ENCODE results near the gene SAMD4B.

DNA sequence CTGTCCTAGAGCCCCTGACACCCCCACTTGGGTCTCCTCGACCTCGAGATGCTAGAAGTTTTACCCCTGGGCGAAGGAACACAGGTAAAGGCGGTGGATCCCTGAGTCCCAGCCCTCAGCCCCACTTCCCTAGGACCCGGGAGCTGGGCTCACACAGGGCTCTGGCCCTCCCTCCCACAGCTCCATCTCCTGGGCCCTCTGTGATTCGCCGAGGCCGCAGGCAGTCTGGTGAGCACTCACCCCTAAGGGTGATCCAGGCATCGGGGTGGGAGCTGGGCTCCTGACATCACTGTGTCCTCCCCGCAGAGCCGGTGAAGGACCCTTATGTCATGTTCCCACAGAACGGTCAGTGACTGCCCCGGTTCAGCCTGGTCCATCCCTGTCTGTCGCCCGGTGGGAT, 78.5 kb downstream of the SAMD4B start:
- TF ChIP-seq, protein P1, sequence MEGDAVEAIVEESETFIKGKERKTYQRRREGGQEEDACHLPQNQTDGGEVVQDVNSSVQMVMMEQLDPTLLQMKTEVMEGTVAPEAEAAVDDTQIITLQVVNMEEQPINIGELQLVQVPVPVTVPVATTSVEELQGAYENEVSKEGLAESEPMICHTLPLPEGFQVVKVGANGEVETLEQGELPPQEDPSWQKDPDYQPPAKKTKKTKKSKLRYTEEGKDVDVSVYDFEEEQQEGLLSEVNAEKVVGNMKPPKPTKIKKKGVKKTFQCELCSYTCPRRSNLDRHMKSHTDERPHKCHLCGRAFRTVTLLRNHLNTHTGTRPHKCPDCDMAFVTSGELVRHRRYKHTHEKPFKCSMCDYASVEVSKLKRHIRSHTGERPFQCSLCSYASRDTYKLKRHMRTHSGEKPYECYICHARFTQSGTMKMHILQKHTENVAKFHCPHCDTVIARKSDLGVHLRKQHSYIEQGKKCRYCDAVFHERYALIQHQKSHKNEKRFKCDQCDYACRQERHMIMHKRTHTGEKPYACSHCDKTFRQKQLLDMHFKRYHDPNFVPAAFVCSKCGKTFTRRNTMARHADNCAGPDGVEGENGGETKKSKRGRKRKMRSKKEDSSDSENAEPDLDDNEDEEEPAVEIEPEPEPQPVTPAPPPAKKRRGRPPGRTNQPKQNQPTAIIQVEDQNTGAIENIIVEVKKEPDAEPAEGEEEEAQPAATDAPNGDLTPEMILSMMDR (IDR thresholded peaks at IDR 0.05) = no peak
- no peak for TF ChIP-seq POLR2A (IDR thresholded peaks at IDR 0.05)

Measured in thyroid gland (tissue), 4 donors.